B cell (primary cell): ENCODE results near the gene FGF4. TPM values are rescaled to one million over a fixed set of nuclear protein-coding genes. Genes with fewer than 3 reads are reported as not detected.

Experiments
- ATAC-seq: fragments of 200-7000 bp; cut with Tn5 transposase; one replicate; pipeline ENCODE4 v1.10.0; 2021; ENCODE audit warnings: low read depth, mild to moderate bottlenecking, moderate number of reproducible peaks, moderate library complexity
- CTCF ChIA-PET: fragments of 350-600 bp; sonication (Branson Sonifier 250); formaldehyde crosslinking; loops from one replicate; lab custom pipeline; 2021; ENCODE audit warnings: antibody characterized with exemption, inconsistent platforms; lab: Charles Lee
- POLR2A ChIA-PET: fragments of 350-600 bp; sonication (Branson Sonifier 250); formaldehyde crosslinking; loops from one replicate; lab custom pipeline; 2021; ENCODE audit warnings: antibody characterized with exemption; lab: Charles Lee
- DNase-seq: peaks from one replicate; pipeline ENCODE4 v3.0.0; 2013
- H2AFZ ChIP-seq: 2 replicates; pipeline ENCODE4 v1.6.1; 2012; ENCODE audit warnings: mild to moderate bottlenecking, low read depth, low read length; ENCODE audit not compliant: insufficient read depth, poor library complexity, severe bottlenecking
- H3K27ac ChIP-seq, 2 donors: 1 replicate in 1 of 2; 2 replicates in 1 of 2; pipeline ENCODE4 v1.5.1; 2012 to 2013; ENCODE audit warnings: low read length in 2 of 2, mild to moderate bottlenecking in 2 of 2, moderate library complexity in 1 of 2
- H3K27me3 ChIP-seq, 4 experiments: fragments of 200-600 bp in 1 of 4; sonication (generic) in 1 of 4; replicated peaks in 1 of 4; 1 replicate in 2 of 4; 2 replicates in 2 of 4; pipeline versions ENCODE4 v1.6.1 to v1.7.0; 2013 to 2016; ENCODE audit warnings: low read length in 3 of 4, mild to moderate bottlenecking in 2 of 4, mixed read lengths in 1 of 4, moderate library complexity in 1 of 4; ENCODE audit not compliant: insufficient read depth in 4 of 4, control insufficient read depth in 3 of 4; ENCODE audit errors: control extremely low read depth in 1 of 4
- H3K36me3 ChIP-seq, 2 experiments: replicated peaks in 1 of 2; 1 replicate in 1 of 2; 2 replicates in 1 of 2; pipeline versions ENCODE4 v1.6.1 to v1.7.1; 2013; ENCODE audit warnings: low read length in 1 of 2; ENCODE audit not compliant: insufficient read depth in 2 of 2, control insufficient read depth in 1 of 2; ENCODE audit errors: control extremely low read depth in 1 of 2, extremely low read depth in 1 of 2
- H3K4me1 ChIP-seq, 2 donors: fragments of 200-600 bp in 1 of 2; sonication (generic) in 1 of 2; 1 replicate in 1 of 2; 2 replicates in 1 of 2; pipeline versions ENCODE4 v1.5.1 to v1.6.1; 2013 to 2017; ENCODE audit warnings: low read length in 2 of 2; ENCODE audit not compliant: control insufficient read depth in 2 of 2, insufficient read depth in 2 of 2
- H3K4me2 ChIP-seq: replicated peaks from 2 replicates; pipeline ENCODE3; 2012; ENCODE audit warnings: mild to moderate bottlenecking, low read depth, low read length; ENCODE audit not compliant: poor library complexity, severe bottlenecking
- H3K4me3 ChIP-seq, 5 experiments: fragments of 200-600 bp in 1 of 5; sonication (generic) in 1 of 5; 1 replicate in 3 of 5; 2 replicates in 2 of 5; pipeline versions ENCODE4 v1.5.1 to v1.7.0; 2011 to 2016; ENCODE audit warnings: low read length in 4 of 5, mild to moderate bottlenecking in 4 of 5, low read depth in 2 of 5, control low read depth in 1 of 5, moderate library complexity in 1 of 5; ENCODE audit not compliant: insufficient read depth in 1 of 5; ENCODE audit errors: control extremely low read depth in 1 of 5, extremely low read depth in 1 of 5
- H3K79me2 ChIP-seq: fragments of 200-600 bp; sonication (generic); one replicate; pipeline ENCODE4 v1.6.0; 2016; ENCODE audit warnings: low read length; ENCODE audit not compliant: control insufficient read depth, insufficient read depth
- H3K9ac ChIP-seq: fragments of 200-600 bp; sonication (generic); 2 replicates; pipeline ENCODE4 v1.6.1; 2017; ENCODE audit warnings: mild to moderate bottlenecking, low read length, moderate library complexity
- H3K9me3 ChIP-seq, 3 donors: one replicate each; pipeline versions ENCODE4 v1.6.1 to v1.7.1; 2013; ENCODE audit warnings: low read length in 2 of 3; ENCODE audit not compliant: control insufficient read depth in 2 of 3, insufficient read depth in 1 of 3; ENCODE audit errors: control extremely low read depth in 1 of 3
- H4K20me1 ChIP-seq: 2 replicates; pipeline ENCODE4 v1.6.0; 2012; ENCODE audit warnings: mild to moderate bottlenecking, low read length; ENCODE audit not compliant: insufficient read depth, control insufficient read depth, poor library complexity, severe bottlenecking
- H3K27ac Mint-ChIP-seq: one replicate; pipeline ENCODE4 v1.8.0; 2021; ENCODE audit warnings: mixed read lengths
- H3K27me3 Mint-ChIP-seq: one replicate; pipeline ENCODE4 v1.8.0; 2021; ENCODE audit warnings: mixed read lengths
- H3K4me1 Mint-ChIP-seq: one replicate; pipeline ENCODE4 v1.8.0; 2021; ENCODE audit warnings: mixed read lengths
- H3K4me3 Mint-ChIP-seq: one replicate; pipeline ENCODE4 v1.8.0; 2021; ENCODE audit warnings: mixed read lengths
- H3K9me3 Mint-ChIP-seq: one replicate; pipeline ENCODE4 v1.8.0; 2022; ENCODE audit warnings: mixed read lengths; ENCODE audit not compliant: insufficient read depth
- EZH2 ChIP-seq: IDR thresholded peaks from 2 replicates; pipeline ENCODE4 v1.6.1; 2012; ENCODE audit warnings: borderline replicate concordance, low read depth, mild to moderate bottlenecking, moderate library complexity, low read length; ENCODE audit not compliant: insufficient read depth, poor library complexity, severe bottlenecking
- WGBS: methylation state at CpG from one replicate; pipeline ENCODE4 v1.1.5; 2013; ENCODE audit warnings: missing lambda C conversion rate; ENCODE audit not compliant: insufficient coverage; 5-methylcytosine and 5-hydroxymethylcytosine counted together
- intact Hi-C: fragments of 100-400 bp; cut with micrococcal nuclease; formaldehyde crosslinking; loops from one replicate; pipeline ENCODE4 v1.10.0; 2022
- polyA minus RNA-seq: library from RNA; depleted of rRNA, polyadenylated mRNA; stranded (reverse); fragments of >200 nt; gene quantifications from 2 replicates; pipeline ENCODE4 v1.2.3, GENCODE V29; 2012
- polyA plus RNA-seq: library from polyadenylated mRNA; depleted of rRNA; stranded (reverse); fragments of >200 nt; gene quantifications from 2 replicates; pipeline ENCODE4 v1.2.3, GENCODE V29; 2012
- total RNA-seq, 2 donors: library from RNA; stranded (reverse); fragments of 120-200 nt in 1 of 2; gene quantifications; 1 replicate in 1 of 2; 2 replicates in 1 of 2; pipeline versions ENCODE4 v1.2.3 to v1.2.4, GENCODE V29; 2013 to 2022
- TF ChIP-seq, protein P1 (sequence below): fragments of 200-600 bp; IDR thresholded peaks from one replicate; pipeline ENCODE4 v1.8.0; 2022; ENCODE audit warnings: antibody characterized with exemption, mild to moderate bottlenecking

FGF4 gene, protein sequence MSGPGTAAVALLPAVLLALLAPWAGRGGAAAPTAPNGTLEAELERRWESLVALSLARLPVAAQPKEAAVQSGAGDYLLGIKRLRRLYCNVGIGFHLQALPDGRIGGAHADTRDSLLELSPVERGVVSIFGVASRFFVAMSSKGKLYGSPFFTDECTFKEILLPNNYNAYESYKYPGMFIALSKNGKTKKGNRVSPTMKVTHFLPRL
- total RNA-seq = not detected in 2 replicates
- total RNA-seq (2013) = 0.12 TPM
- polyA plus RNA-seq = not detected in 2 replicates
- not detected in 2 replicates for polyA minus RNA-seq

DNA sequence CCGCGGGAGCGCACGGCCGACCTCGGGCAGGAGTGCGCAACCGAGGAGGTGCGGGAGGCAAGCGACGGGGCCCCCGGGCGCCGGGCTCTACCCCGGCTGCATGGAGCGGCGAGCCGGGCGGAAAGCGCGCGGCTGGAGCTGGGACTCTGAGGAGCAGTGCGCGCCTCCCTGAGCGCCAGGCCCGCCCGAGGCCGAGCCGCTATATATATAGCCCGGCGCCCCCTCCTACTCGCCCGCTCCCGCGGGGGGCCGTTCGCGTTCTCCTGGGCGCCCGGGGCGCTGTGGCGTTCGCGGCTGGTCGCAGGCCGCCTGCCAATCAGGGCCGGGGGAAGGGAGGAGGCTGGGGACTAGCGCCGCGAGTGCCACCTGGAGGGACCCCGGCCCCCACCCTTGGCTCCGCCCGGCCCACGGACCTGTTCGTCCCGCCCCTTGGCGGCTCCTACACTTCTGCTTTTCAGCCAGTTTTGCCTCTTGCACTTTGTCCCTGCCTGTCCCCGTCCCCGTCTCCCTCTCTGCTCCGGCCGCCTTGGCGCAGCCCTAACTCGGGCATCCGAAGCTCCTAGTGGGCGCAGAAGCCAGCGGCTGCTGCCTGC, at the start of gene FGF4:
Gene FGF4 (minus strand): TSS at position 179 of the 593 bp plus-strand sequence. CDS start 257 bp downstream, outside the sequence.
- H3K9me3 ChIP-seq = no peaks in the 10 kb centered on the region
- CTCF ChIA-PET = no interaction called here
- no peak within 1 kb of the TSS for H3K9ac ChIP-seq
- Mint-ChIP-seq H3K27ac (no peak within 1 kb of the TSS), H3K4me1 (no peaks in the 10 kb centered on the region), H3K27me3 (peaks cover 43% of the 10 kb centered on the region), H3K4me3 (no peak within 1 kb of the TSS), H3K9me3 (no peaks in the 10 kb centered on the region)
- H3K4me1 ChIP-seq = peaks cover 0 to 2% of the 10 kb centered on the region in 2 donors
- no peak within 1 kb of the TSS for H2AFZ ChIP-seq
- no peak for ATAC-seq
- WGBS = 4% methylated on average over 66 of the region's 66 CpGs
- H3K27ac ChIP-seq = no peak within 1 kb of the TSS
- H3K36me3 ChIP-seq = no peaks in the 10 kb centered on the region
- TF ChIP-seq EZH2 = no peak
- TF ChIP-seq, protein P1, sequence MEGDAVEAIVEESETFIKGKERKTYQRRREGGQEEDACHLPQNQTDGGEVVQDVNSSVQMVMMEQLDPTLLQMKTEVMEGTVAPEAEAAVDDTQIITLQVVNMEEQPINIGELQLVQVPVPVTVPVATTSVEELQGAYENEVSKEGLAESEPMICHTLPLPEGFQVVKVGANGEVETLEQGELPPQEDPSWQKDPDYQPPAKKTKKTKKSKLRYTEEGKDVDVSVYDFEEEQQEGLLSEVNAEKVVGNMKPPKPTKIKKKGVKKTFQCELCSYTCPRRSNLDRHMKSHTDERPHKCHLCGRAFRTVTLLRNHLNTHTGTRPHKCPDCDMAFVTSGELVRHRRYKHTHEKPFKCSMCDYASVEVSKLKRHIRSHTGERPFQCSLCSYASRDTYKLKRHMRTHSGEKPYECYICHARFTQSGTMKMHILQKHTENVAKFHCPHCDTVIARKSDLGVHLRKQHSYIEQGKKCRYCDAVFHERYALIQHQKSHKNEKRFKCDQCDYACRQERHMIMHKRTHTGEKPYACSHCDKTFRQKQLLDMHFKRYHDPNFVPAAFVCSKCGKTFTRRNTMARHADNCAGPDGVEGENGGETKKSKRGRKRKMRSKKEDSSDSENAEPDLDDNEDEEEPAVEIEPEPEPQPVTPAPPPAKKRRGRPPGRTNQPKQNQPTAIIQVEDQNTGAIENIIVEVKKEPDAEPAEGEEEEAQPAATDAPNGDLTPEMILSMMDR = no peak
- H4K20me1 ChIP-seq = no peaks in the 10 kb centered on the region
- H3K4me2 ChIP-seq = no peak within 1 kb of the TSS
- intact Hi-C loops = no loop called here
- no peak for DNase-seq
- POLR2A ChIA-PET = no interaction called here
- H3K4me3 ChIP-seq = no peak within 1 kb of the TSS
- peaks cover 0 to 33% (median 2%) of the 10 kb centered on the region in 4 experiments for H3K27me3 ChIP-seq
- no peaks in the 10 kb centered on the region for H3K79me2 ChIP-seq

DNA sequence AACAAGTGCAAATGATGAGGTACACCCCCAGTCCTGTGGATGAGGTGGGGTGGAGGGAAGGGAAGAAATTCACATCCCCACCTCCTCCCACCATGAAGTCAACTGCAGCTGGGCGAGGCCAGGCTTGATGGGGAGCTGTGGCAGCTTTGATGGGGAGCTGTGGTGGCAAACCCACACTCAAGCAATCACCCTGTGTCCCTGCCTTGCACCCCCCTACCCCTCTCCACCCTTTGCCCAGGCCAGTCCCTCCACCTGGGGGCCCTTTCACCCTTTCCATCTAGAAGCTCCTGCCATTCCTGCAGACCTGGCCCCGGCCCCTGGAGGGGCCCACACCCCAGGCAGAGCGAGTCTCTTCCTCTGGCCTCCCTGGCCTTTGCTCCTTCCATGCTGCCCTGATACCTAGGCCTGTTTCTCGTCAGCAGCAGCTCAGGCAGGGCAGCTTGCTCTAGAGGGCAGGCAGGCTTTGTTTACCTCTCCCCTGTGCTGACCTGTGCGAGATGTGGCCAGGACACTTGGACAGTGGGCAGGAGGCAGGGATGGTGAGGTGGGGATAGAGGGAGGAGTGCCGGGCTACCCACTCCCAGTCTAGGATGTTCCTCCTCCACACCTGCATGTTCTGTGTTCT, 48.6 kb upstream of the FGF4 start:
- Histone ChIP-seq H3K9me3 (no peaks in the 10 kb centered on the region), H2AFZ (no peak overlapping the region), H3K4me3 (no peak overlapping the region), H4K20me1 (no peaks in the 10 kb centered on the region), H3K36me3 (no peaks in the 10 kb centered on the region), H3K4me2 (no peak overlapping the region), H3K4me1 (no peaks in the 10 kb centered on the region), H3K27ac (no peak overlapping the region), H3K9ac (no peak overlapping the region), H3K27me3 (peaks cover 0 to 7% (median 0%) of the 10 kb centered on the region in 4 experiments), H3K79me2 (no peaks in the 10 kb centered on the region)
- no peak for TF ChIP-seq EZH2
- TF ChIP-seq, protein P1 = no peak
- POLR2A ChIA-PET = no interaction called here
- intact Hi-C loops = no loop called here
- Mint-ChIP-seq H3K27ac (no peak overlapping the region), H3K4me1 (no peaks in the 10 kb centered on the region), H3K9me3 (no peaks in the 10 kb centered on the region), H3K4me3 (no peak overlapping the region), H3K27me3 (peaks cover 31% of the 10 kb centered on the region)
- CTCF ChIA-PET = no interaction called here
- 53% methylated on average over 3 of the region's 6 CpGs for WGBS
- DNase-seq (no peak), ATAC-seq (no peak)
